GM21447 (cell line): ENCODE data around the gene NSDHL.

Source experiments
- ATAC-seq: cut with Tn5 transposase; IDR thresholded peaks from one replicate; pipeline ENCODE4 v1.9.1; 2021; ENCODE audit not compliant: unreplicated experiment

Gene NSDHL

GRCh38 chrX:152892999-152893891 lies 62.4 kb downstream of the NSDHL start:
- ATAC-seq, result no peak

GRCh38 chrX:152893980-152894610 lies 63.2 kb downstream of the NSDHL start:
- ATAC-seq, result no peak

DNA sequence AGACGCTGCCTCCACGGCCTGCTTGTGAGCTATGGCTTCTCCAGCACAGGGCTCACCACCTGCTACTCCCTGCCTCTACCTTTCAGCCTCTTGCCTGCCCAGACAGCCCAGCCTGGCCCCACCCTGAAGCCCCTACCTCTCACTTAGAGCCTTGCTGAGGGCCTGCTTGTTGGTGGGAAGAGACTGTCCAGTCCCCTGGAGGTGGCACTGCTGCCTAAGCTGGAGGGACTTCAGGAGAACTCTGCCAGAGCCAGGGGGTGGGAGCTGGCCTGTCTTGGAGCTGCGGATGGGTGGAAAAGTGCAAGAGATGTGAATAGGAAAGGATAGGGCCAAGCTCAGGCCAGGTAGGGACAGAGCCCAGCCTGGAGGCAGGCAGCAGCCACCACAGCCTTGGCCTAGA lies 64.3 kb downstream of the NSDHL start:
- no peak for ATAC-seq

GRCh38 chrX:152895724-152896420 lies 65.0 kb downstream of the NSDHL start:
- no peak for ATAC-seq

GRCh38 chrX:152896450-152896849 lies 65.6 kb downstream of the NSDHL start:
- ATAC-seq, result no peak

GRCh38 chrX:152897222-152898131 lies 66.6 kb downstream of the NSDHL start, which contains the start of gene ZNF185:
ZNF185 (plus strand) TSS chrX:152898067; CDS start chrX:152914490, 16,423 bp downstream.
- ATAC-seq, result no peak

GRCh38 chrX:152898442-152898841 lies 67.6 kb downstream of the NSDHL start:
- ATAC-seq, result no peak

- ATAC-seq, result no peak
Observed at GRCh38 chrX:152899111-152899873, 68.4 kb downstream of the NSDHL start.

DNA sequence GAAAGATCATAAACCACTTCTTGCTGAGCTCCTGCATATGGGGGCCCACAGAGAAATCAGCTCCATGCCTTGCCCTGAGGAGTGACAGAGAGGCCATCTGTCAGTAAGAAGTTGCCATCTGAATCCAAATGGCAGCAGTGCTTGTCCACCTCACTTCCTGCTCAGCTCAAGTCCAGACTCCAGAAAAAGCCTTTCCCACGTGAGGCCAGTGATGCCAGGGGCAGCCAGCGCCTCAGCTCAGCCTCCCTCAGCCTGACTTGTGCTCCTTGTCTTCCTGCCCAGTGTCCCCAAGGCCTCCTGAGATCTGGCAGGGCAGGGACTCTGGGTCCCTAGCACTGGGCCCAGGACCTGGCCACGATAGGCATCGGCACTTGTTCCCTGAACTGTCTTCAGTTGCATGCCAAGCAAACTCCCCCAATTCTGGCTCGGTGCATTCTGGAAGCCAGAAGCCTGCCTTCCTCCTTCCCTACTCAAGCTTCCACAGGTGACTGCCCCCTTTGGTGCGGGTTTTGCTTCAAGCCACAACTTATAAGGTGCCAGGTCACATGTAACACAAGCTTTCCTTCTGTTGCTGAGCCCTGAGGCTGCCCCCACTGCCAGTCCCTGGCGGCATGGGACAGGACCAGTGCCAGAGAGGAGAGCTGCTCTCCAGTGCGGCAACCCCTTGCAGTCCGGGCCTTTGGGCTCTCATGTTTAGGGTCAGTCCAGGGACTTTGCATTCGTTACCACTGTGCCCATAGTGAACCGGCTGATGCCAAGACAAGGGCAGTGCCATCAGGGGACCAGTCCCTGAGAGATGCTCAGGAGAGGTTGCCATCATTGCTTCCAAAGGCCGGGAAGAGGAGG lies 69.2 kb downstream of the NSDHL start:
- ATAC-seq, result no peak

DNA sequence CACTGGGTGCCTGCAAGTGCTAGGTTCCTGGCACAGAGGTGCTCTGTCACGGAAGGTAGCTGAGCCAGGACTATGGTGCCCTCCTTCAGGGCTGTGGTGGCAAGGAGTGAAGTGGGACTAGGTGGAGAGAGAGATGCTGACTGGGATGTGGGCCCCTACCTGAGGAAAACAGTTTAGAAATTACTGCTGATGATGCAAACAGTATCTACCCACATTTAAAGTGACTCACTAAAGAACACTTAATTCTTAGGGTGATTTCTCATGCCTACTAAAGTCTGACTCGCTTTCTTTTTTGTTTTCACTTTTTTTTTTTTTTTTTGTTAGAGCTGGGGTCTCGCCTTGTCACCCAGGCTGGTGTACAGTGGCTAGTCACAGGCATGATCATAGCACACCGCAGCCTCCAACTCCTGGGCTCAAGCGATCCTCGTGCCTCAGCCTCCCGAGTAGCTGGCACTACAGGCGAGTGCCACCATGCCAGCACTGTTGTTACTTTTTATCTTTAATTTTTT lies 70.1 kb downstream of the NSDHL start:
- ATAC-seq, result no peak

DNA sequence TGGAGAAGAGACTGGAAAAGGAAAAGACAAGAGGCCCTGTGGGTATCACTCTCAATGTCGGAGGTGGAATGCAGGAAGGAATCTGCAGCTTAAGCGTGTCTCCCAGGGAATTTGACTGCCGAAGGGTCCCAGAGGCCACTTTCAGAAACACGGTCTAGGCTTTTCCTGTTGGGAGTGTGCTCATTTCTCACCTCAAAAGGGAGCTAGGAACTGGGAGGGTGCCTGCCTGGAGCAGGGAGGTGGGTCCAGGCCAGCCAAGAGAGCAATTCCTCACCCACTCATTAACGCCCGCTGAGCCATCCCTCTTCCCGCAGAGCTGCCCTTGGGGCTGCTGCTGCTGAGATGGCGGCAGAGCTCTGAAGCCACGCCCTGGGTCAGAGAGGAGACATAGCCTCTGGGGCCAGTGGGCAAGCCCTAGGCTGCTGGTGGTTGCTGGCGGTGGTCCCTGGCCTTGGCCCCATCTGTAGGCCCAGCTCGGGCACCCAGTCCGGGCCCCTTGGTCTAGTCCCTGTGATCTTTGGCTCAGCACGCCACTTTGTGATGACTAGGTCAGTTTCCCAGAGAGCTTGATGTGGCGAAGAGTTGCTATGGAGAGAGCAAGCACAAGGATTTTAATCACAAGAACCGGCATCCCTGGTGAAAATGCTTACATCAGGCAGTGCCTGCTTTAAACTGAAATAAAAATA lies 71.1 kb downstream of the NSDHL start:
- ATAC-seq, result no peak

DNA sequence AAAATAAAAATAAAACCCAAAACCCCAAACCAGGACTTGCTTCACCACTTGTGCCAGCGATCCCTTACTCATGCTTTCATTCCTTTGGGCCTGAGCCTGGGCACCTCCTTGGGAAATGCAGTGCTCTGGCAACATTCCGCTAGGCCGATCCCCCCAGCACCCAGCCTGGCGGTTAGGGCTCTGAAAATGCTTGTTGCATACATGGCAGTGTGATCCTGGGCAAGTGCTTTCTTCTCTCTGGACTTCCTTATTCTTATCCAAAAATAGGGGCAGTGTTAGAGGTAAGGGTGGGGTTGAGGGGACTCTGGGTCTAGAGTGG lies 71.6 kb downstream of the NSDHL start:
- no peak for ATAC-seq

DNA sequence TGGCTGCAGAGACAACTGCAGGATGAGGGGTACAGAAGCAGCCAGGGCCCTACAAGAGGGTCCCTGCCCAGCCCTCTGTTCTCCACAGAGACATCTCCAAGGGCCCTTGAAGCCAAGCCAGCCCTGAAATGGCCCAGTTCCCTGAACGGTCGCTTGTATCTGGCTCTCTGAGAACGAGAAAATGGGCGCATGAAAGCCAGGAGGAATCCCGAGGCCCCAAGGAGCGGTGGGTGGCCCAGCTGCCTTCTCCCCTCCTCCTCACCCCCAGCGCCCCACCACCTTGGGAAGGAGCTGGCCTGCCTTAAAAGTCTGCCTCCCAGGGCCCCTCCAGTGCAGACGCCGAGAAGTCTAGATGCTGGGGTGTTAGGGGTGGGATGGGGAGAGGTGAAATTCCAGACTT lies 72.7 kb downstream of the NSDHL start:
- ATAC-seq, result no peak

DNA sequence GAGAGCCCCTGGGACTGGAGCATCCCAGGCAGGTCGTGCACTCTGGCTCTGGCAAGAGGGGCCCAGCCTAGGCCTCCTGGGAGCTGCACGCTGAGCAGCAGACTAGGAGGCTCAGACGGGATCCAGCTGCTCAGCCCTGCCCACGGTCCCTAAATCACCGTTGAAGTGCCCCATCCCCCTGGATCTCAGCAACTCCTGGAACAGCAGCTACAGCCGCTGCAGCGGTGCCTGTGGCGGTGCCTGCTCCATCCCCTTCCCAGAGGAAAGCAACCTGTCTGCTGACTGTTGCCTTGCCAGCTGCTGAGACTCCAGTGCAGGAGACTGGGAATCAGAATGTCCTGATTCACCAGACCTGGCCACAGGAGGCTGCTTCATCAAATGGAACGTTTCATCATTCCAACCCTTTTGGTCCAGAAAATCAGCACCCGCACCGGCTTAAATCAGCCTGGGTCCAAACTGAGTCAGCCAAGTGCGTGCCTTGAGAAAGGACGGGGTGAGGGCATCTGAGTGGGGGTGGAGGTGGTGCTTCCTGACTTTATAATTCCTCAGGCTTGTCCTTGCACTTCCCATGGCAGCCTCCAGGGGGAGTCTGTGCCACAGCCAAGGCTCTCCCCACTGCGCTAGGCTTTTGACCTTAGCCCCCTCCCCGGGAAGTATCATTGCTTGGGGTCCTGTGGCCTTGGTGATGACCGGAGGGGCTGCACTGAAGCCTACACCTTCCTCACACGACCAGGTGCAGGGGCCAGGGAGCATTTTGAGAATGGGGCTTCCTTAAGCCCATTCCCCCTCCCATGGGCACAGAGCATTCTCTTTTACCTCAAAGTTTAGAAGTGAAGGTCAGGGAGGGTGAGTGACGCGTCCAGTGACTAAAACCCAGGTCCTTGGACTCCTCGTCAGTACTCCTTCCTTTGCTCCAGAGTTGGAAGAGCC lies 73.6 kb downstream of the NSDHL start:
- ATAC-seq, result peak; percentile 57

DNA sequence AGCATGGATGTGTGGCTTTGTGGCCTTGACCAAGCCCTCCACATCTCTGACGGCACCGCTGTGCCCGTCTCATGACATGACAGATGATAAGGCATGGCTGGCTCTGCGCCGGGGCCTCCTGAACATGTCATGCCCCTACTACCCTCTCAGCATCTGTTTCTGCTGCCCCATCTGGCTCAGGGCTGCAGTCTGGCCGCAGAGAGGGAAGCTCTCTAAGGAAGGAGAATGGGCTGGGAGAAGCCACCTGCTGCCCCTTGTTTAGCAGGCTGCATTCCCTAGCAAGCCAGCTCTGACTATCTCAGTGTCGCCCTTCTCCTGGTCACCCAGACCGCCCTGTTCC lies 74.2 kb downstream of the NSDHL start:
- ATAC-seq, result no peak

DNA sequence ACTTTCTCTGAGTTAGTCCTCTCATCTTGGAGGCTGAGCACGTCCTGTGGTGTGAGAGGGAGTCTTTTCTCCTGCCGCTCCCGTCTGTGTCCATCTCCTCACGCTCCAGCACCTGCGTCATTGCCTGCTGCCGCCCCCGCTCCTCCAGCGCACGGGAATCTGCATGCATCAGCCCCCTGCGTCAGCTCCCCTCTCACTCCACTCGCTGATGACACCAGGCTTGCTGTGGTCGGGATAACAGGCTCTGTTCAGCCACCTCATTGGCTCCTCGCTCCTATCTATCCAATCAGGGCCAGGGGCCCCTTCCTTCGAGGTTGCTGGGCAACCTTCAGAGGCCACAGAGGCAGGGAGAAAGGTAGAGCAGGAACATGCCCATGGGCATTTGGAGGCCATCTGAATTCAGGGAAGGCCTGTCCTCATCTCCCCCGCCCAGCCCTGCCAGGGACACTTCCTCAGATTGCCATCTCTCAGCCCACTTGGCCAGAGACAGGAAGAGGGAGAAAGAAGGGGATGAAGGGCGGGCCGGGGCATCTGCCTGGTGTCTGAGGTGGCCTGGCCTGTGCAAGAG lies 76.3 kb downstream of the NSDHL start:
- ATAC-seq, result no peak

GRCh38 chrX:152908486-152908885 lies 77.6 kb downstream of the NSDHL start:
- ATAC-seq, result no peak
